HL-60/S4 treated with phorbol 12-myristate 13-acetate at 8.2 ng/mL for 4 days and 3 days (cell line): ENCODE results near the gene ETFB.
"Not testable (repeated sequence)": the region's sequence is repeated elsewhere in the genome, so short reads cannot be mapped to it uniquely, and the experiment has no call there.

Experiments used
- in situ Hi-C: fragments of 300-500 bp; cut with MboI; formaldehyde crosslinking; loops from 2 replicates; pipeline ENCODE4 v1.15.0; 2022; ENCODE audit warnings: low sequenced_read_pairs

The ETFB gene

GRCh38 chr19:51365965-51366388, at the start of gene ETFB:
Gene ETFB (minus strand): TSS chr19:51366388. CDS start chr19:51366326, 62 bp downstream.
- in situ Hi-C loops, result no loop called here

- in situ Hi-C loops, result no loop called here
Observed at GRCh38 chr19:51415187-51415586, 49.0 kb upstream of the ETFB start.

GRCh38 chr19:51410950-51411748, 45.0 kb upstream of the ETFB start:
- in situ Hi-C loops, result no loop called here

DNA sequence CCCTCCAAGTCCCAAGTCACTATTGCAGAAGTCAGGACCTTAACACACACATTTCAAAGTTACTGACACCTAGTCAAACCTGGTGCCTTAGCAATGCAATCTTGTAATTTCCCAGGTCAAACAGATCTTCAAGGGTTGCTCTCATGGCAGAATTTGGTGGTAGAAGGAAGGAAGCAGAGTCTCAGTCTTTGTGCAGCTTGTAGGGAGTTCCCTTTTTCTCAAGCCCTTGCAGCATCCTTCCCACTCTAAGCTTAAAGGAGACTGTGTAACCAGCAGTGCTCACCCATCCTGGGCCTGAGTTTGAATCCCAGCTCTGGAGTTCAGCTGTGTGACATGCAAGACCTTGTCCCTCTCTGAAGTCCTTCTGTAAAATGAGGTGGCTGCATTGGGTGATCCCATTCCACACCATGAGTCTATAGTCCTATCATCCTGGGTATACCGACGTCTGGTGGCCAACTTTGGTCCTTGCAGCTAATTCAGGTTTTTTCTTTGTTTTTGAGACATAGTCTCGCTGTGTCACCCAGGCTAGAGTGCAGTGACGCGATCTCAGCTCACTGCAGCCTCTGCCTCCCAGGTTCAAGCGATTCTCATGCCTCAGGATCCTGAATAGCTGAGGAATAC, 41.4 kb upstream of the ETFB start:
- in situ Hi-C loops, result no loop called here

GRCh38 chr19:51402117-51402516, 35.9 kb upstream of the ETFB start:
- in situ Hi-C loops, result no loop called here

- in situ Hi-C loops, result not testable (repeated sequence)
Observed at GRCh38 chr19:51399936-51400335, 33.7 kb upstream of the ETFB start.

DNA sequence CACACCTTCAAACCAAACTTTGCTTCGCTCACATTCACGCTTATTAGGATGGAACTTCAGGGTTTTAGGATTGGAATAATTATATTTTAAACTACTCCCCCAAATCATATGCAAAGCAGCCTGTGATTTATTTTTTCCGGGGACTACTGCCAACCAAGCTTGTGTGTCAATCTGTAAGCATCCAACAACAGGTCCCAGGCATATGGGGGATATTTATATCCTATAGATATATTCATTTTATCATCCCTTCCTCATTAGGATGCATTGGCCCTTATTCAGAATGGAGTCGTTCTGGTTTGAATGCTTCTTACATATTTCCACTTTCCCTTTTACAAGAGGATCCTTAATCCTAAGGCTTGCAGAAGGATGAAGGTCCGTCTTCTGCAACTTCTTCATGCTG, 33.0 kb upstream of the ETFB start:
- in situ Hi-C loops, result no loop called here

DNA sequence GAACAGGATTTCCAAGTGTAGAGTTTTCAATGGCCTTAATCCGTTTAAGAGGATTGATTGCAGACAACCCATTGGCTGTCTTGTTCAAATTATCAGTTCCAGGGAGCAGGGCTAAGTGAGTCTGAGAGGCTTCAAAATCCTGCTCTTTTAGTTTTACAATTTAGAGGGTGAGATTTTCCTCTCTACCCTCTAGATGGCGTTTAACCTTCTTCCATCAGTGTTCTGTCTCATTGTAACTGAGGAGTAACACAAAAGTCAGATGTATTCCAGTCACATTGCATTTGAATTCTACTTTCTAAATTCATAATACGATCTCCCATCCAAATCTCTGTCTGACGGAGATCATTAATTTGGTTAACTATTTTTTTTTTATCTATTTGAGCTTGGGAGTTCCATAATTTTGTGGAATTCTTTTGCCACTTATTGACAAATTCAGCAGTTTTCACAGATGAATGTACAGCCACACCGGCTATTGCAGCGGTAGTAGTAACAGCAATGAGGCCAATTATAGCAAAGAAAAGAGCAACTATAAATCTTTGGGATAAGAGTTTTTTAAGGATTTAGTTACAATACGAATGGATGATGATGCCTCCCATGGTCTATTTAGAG, 32.0 kb upstream of the ETFB start:
- in situ Hi-C loops, result no loop called here

DNA sequence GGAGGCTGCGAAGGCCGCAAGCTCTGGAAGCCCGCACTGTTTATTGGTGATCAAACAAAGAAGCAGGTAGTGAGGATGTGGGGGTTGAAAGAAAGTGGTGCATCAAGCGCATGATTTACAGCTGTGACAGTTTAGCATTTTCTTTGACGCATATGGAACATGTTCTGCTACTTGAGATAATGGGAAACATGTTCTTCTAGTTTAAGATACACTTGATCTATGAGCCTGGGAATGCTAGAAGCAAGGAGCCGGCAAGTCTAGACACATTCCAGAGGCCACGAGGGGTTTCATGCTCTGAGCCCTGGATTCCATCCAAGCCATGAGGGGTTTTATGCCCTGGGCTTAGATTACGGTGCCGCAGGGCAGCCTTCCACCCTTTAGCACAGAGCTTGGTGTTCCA, 31.3 kb upstream of the ETFB start:
- in situ Hi-C loops, result not testable (repeated sequence)

DNA sequence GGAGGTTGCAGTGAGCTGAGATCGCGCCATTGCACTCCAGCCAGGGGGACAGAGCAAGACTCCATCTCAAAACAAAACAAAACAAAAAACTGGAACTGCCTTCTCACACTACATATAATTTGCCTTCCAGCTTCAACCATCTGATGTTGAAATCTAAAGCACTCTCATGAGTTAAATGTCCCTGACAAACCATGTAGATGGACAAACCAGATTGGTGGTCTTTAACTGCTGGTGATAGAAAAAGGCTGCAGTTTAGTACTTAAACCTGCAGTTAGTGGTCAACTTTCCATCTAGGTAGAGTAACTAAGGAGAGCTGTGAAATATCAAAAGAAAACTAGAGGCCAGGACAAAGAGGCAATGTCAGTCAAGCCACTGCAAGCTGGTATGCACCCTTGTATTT, 30.0 kb upstream of the ETFB start:
- in situ Hi-C loops, result no loop called here

DNA sequence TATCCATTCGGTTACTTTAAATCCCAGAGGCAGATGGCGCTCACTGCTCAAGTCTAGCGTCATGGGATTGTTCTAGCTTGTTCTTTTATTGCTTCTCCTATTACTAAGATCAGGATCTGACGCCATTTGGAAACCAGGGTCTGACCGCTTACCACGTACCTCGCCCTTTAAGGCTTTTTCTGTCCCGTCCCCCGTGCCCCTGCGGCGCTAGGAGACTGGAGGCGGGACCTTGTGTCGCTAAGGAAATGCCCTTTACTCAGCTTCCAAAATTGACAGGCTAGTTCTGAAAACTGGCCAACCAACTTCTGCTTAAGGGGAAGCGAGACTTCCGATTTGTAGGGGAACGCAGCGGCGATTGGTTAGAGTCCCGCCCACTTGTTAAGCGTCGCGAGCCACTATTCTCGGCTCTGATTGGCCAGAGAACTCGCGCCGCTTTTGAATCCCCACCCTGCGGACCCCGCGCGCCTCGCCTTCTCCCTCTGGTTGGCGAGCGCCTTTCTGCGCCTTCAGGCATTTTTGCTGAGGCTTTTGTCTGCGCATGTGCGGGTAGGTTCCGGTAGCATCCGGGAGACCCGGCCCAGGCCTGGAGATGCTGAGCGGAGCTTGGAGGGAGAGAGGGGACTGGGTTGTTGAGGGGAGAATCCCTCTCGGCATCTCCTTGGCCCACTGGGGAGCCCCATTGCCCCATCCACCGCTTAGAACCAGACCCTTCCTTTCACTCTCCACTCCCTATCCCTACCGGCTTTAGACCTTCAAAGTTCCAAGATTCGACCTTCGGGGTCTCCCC, 28.1 kb upstream of the ETFB start:
- in situ Hi-C loops, result no loop called here

DNA sequence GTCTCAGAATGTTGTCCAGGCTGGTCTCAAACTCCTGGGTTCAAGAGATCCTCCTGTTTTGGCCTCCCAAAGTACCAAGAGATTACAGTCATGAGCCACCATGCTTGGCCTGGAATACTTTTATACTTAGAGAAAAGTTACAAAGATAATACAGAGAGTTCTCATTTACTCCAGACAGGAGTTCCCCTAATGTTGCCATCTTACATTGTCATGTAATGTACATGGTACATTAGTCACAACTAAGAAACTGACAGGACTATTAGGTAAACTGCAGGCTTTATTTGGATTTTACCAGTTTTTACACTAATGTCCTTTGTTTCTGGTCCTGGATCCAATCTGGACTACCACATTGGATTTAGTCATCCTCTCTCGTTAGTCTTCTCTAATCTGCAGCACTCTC, 26.5 kb upstream of the ETFB start:
- in situ Hi-C loops, result no loop called here

GRCh38 chr19:51391073-51391611, 25.0 kb upstream of the ETFB start:
- in situ Hi-C loops, result no loop called here

DNA sequence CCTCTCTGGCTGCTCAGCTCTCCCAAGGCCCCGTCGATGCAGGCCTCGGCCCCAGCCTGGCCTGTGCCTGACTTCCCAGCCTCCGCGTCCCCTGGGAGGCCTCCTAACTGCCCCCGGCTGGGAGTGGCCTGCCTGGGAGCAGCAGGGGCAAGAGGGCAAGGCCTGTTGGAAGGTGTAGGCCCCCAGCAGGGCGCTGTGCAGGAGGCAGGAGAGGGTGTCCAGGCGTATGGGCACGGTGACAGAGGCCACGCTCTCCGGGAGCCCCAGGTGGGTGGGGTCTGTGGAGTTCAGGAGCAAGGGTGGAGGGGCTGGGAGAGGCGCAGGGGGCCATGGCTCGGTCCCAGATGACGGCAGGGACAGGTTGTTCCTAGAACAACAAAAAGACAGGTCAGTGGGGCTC, 23.0 kb upstream of the ETFB start:
- in situ Hi-C loops, result no loop called here

GRCh38 chr19:51387924-51388389, 21.8 kb upstream of the ETFB start, which contains the start of gene LIM2:
Gene LIM2 (minus strand): TSS chr19:51387974. CDS start chr19:51387443, 531 bp downstream.
- in situ Hi-C loops, result no loop called here

- in situ Hi-C loops, result no loop called here
Observed at GRCh38 chr19:51386882-51387520, 20.8 kb upstream of the ETFB start.

GRCh38 chr19:51382004-51382403, 15.8 kb upstream of the ETFB start:
- in situ Hi-C loops, result no loop called here

DNA sequence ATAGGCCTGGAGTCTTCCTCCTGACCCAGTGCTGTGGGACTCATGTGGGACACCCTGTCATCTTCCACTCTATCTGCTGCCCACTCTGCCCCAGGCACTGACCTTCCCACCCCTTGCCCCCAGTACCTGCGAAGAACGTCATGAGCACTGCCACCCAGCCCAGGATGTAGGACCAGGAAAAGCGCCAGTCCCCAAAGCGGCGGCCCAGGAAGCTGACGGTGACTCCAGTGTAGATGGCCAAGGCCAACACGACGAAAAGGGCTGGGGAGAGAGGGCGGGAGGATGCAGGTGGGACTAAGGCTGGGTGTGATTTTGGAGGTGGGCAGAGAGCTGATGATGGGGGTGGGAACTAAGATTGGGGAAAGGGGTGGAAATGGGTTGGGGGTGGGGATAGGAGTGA, 14.2 kb upstream of the ETFB start:
- in situ Hi-C loops, result no loop called here

- in situ Hi-C loops, result no loop called here
Observed at GRCh38 chr19:51377422-51377821, 11.2 kb upstream of the ETFB start.

DNA sequence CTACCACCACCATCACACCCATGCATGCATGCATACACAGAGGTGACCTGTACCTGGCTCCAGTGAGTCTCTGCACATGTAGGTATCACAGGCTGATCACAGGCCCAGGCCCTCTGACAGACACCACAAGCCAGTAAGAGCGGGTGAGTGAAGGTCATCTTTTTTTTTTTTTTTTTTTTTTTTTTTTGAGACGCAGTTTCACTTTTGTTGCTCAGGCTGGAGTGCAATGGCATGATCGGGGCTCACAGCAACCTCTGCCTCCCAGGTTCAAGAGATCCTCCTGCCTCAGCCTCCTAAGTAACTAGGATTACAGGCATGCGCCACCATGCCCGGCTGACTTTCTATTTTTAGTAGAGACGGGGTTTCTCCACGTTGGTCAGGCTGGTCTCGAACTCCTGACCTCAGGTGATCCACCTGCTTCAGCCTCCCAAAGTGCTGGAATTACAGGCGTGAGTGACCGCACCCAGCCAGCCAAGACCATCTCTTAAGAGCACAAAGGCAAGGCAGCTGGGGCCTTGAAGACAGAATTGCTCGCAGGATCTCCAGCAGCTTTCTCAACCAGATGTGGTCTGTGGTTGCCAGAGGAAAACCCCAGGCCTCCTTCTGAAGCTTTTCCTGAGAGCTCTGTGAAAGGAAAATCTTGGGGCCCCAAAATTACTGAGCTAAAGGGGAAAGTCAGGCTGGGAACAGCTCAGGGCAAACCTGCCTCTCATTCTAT, 9.5 kb upstream of the ETFB start:
- in situ Hi-C loops, result no loop called here
